H1 (cell line): ENCODE data around the gene ZNF202.

Experiments used
- EP300 ChIP-seq, 2 experiments: IDR thresholded peaks; 1 replicate in 1 of 2; 2 replicates in 1 of 2; pipeline ENCODE4 v1.6.1; 2011 to 2012; ENCODE audit warnings: low read depth in 2 of 2, low read length in 2 of 2, mild to moderate bottlenecking in 2 of 2, borderline replicate concordance in 1 of 2, inconsistent platforms in 1 of 2, moderate library complexity in 1 of 2
- EZH2 ChIP-seq: fragments of 200-600 bp; sonication (generic); IDR thresholded peaks from 2 replicates; pipeline ENCODE4 v1.7.1; 2012; ENCODE audit warnings: low read depth, mild to moderate bottlenecking, moderate library complexity, low read length, inconsistent platforms; ENCODE audit not compliant: severe bottlenecking
- JUND ChIP-seq: IDR thresholded peaks from 2 replicates; pipeline ENCODE4 v1.6.1; 2011; ENCODE audit warnings: mild to moderate bottlenecking, improper control_type of control experiment, low read length
- KDM1A ChIP-seq: fragments of 200-600, 300-600 bp; sonication (generic); IDR thresholded peaks from 2 replicates; pipeline ENCODE4 v1.7.1; 2016; ENCODE audit warnings: mild to moderate bottlenecking, low read length, borderline replicate concordance
- MAFK ChIP-seq: IDR thresholded peaks from 2 replicates; pipeline ENCODE4 v1.6.1; 2012; ENCODE audit warnings: low read depth, mild to moderate bottlenecking, improper control_type of control experiment, low read length
- POLR2A ChIP-seq, 2 experiments: IDR thresholded peaks; 1 replicate in 1 of 2; 2 replicates in 1 of 2; pipeline ENCODE4 v1.6.1; 2011; ENCODE audit warnings: low read depth in 2 of 2, low read length in 2 of 2, mild to moderate bottlenecking in 2 of 2; ENCODE audit errors: control extremely low read depth in 1 of 2
- RFX5 ChIP-seq: IDR thresholded peaks from 2 replicates; pipeline ENCODE4 v1.6.1; 2011; ENCODE audit warnings: low read depth, low read length, improper control_type of control experiment, borderline replicate concordance
- SRF ChIP-seq: IDR thresholded peaks from 2 replicates; pipeline ENCODE4 v1.6.1; 2011; ENCODE audit warnings: mild to moderate bottlenecking, low read depth, low read length, moderate library complexity
- YY1 ChIP-seq: IDR thresholded peaks from 2 replicates; pipeline ENCODE4 v1.6.1; 2011; ENCODE audit warnings: low read depth, mild to moderate bottlenecking, low read length
- TF ChIP-seq, protein P1 (sequence below), 3 experiments: IDR thresholded peaks; 1 replicate in 2 of 3; 2 replicates in 1 of 3; pipeline versions ENCODE4 v1.5.1 to v1.6.1; 2011; ENCODE audit warnings: low read length in 3 of 3, mild to moderate bottlenecking in 3 of 3, inconsistent platforms in 2 of 3, low read depth in 1 of 3, moderate library complexity in 1 of 3; ENCODE audit not compliant: insufficient read depth in 1 of 3; ENCODE audit errors: control extremely low read depth in 1 of 3
- TF ChIP-seq, protein P2 (sequence below): IDR thresholded peaks from 2 replicates; pipeline ENCODE4 v1.6.1; 2012; ENCODE audit warnings: inconsistent platforms

DNA sequence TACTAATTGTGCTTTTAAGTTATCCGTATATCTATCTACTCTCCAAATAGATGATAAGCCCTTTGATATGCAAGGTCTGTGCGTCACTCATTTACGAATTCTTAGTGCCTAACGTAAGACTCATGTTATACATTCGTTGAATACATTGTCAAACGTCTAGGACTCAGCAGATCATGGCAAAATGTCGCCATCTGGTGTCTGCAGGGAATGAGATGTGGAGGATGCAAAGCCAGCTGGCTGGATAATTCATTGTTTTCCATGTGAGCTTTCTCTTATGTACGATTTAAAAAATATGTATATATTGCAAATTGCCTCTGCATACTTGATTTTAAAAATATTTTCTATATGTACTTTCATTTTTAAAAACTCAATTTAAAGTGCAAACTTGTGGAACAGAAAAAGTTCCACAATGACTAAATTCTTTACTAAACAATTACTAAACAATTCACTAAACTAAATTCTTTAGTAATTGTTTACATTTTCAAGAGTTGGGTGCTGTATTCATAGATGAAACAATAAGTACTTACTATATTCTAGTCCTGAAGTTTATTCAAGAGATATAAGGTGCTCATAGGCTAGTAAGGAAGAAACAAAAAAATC is 33.8 kb downstream of the ZNF202 start:
- no peak for TF ChIP-seq MAFK
- TF ChIP-seq POLR2A (IDR thresholded peaks at IDR 0.05; ENCODE audit: control extremely low read depth in 1 of 2, low read depth in 2 of 2, low read length in 2 of 2): no peak
- TF ChIP-seq EP300 (IDR thresholded peaks at IDR 0.05; ENCODE audit: borderline replicate concordance in 1 of 2, low read depth in 2 of 2, low read length in 2 of 2): no peak
- no peak for TF ChIP-seq KDM1A
- TF ChIP-seq, protein P1, sequence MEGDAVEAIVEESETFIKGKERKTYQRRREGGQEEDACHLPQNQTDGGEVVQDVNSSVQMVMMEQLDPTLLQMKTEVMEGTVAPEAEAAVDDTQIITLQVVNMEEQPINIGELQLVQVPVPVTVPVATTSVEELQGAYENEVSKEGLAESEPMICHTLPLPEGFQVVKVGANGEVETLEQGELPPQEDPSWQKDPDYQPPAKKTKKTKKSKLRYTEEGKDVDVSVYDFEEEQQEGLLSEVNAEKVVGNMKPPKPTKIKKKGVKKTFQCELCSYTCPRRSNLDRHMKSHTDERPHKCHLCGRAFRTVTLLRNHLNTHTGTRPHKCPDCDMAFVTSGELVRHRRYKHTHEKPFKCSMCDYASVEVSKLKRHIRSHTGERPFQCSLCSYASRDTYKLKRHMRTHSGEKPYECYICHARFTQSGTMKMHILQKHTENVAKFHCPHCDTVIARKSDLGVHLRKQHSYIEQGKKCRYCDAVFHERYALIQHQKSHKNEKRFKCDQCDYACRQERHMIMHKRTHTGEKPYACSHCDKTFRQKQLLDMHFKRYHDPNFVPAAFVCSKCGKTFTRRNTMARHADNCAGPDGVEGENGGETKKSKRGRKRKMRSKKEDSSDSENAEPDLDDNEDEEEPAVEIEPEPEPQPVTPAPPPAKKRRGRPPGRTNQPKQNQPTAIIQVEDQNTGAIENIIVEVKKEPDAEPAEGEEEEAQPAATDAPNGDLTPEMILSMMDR (IDR thresholded peaks at IDR 0.05; ENCODE audit: control extremely low read depth in 1 of 3, insufficient read depth in 1 of 3, low read depth in 1 of 3, low read length in 3 of 3): peak; percentile 58 to 83 (median 81)
- TF ChIP-seq SRF: no peak
- TF ChIP-seq JUND: no peak; the same call in 1 of the 2 replicates
- TF ChIP-seq, protein P2, sequence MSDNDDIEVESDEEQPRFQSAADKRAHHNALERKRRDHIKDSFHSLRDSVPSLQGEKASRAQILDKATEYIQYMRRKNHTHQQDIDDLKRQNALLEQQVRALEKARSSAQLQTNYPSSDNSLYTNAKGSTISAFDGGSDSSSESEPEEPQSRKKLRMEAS: no peak
- TF ChIP-seq EZH2: no peak
- no peak for TF ChIP-seq YY1
- no peak for TF ChIP-seq RFX5
